ENCODE data around the gene FARSA. TPM values are rescaled to one million over a fixed set of nuclear protein-coding genes. Genes with fewer than 3 reads are reported as not detected.

FARSA gene
- total and polyA plus RNA-seq, 2 of the 13 experiments (the other 11 are each of a cell fraction or from before 2014, with no cell fraction given): 25.9 to 72.0 TPM

- TF ChIP-seq, protein P1, sequence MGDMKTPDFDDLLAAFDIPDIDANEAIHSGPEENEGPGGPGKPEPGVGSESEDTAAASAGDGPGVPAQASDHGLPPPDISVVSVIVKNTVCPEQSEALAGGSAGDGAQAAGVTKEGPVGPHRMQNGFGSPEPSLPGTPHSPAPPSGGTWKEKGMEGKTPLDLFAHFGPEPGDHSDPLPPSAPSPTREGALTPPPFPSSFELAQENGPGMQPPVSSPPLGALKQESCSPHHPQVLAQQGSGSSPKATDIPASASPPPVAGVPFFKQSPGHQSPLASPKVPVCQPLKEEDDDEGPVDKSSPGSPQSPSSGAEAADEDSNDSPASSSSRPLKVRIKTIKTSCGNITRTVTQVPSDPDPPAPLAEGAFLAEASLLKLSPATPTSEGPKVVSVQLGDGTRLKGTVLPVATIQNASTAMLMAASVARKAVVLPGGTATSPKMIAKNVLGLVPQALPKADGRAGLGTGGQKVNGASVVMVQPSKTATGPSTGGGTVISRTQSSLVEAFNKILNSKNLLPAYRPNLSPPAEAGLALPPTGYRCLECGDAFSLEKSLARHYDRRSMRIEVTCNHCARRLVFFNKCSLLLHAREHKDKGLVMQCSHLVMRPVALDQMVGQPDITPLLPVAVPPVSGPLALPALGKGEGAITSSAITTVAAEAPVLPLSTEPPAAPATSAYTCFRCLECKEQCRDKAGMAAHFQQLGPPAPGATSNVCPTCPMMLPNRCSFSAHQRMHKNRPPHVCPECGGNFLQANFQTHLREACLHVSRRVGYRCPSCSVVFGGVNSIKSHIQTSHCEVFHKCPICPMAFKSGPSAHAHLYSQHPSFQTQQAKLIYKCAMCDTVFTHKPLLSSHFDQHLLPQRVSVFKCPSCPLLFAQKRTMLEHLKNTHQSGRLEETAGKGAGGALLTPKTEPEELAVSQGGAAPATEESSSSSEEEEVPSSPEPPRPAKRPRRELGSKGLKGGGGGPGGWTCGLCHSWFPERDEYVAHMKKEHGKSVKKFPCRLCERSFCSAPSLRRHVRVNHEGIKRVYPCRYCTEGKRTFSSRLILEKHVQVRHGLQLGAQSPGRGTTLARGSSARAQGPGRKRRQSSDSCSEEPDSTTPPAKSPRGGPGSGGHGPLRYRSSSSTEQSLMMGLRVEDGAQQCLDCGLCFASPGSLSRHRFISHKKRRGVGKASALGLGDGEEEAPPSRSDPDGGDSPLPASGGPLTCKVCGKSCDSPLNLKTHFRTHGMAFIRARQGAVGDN (CRISPR knock-in tag; IDR thresholded peaks at IDR 0.05): peak; percentile 5; the same call in 1 of the 2 replicates
- TF ChIP-seq ZNF629 (CRISPR knock-in tag; conservative IDR thresholded peaks at IDR 0.05) (no peak), ATAD3A (CRISPR knock-in tag; IDR thresholded peaks at IDR 0.05) (no peak), ELF4 (CRISPR knock-in tag; IDR thresholded peaks at IDR 0.05; ENCODE audit: borderline replicate concordance) (no peak), NFATC3 (CRISPR knock-in tag; IDR thresholded peaks at IDR 0.05) (no peak), ZNF496 (CRISPR knock-in tag; IDR thresholded peaks at IDR 0.05; ENCODE audit: insufficient replicate concordance) (no peak), ZNF781 (CRISPR knock-in tag; IDR thresholded peaks at IDR 0.05; ENCODE audit: borderline replicate concordance, not compliant biosample characterization) (no peak), POLR2G (IDR thresholded peaks at IDR 0.05; ENCODE audit: low read depth, low read length) (peak; percentile 25; the same call in 1 of the 2 replicates), EED (CRISPR knock-in tag; IDR thresholded peaks at IDR 0.05) (no peak), ZBTB38 (CRISPR knock-in tag; IDR thresholded peaks at IDR 0.05) (no peak), HOXA3 (CRISPR knock-in tag; IDR thresholded peaks at IDR 0.05) (no peak), RERE (CRISPR knock-in tag; IDR thresholded peaks at IDR 0.05; ENCODE audit: low read depth) (no peak), IRF2 (CRISPR knock-in tag; IDR thresholded peaks at IDR 0.05) (no peak), AFF4 (CRISPR knock-in tag; IDR thresholded peaks at IDR 0.05) (no peak)
Measured at GRCh38 chr19:12953138-12953798, 19.8 kb upstream of the FARSA start (continued).

All from HepG2 (cell line).